Fibroblast of lung (primary cell): ENCODE data around the gene KRT38.

Experiments used
- CTCF ChIP-seq, 2 donors: IDR thresholded peaks in 1 of 2; conservative IDR thresholded peaks in 1 of 2; 1 replicate in 1 of 2; 2 replicates in 1 of 2; pipeline ENCODE4 v1.5.1; 2011 to 2012; ENCODE audit warnings: low read length in 2 of 2, control low read depth in 1 of 2, inconsistent platforms in 1 of 2, low read depth in 1 of 2, mild to moderate bottlenecking in 1 of 2
- EZH2 ChIP-seq: IDR thresholded peaks from 2 replicates; pipeline ENCODE4 v1.5.1; 2012; ENCODE audit warnings: low read length, control low read depth, mild to moderate bottlenecking; ENCODE audit errors: missing control alignments

GRCh38 chr17:41446806-41447205 lies 6.0 kb upstream of the KRT38 start:
- TF ChIP-seq EZH2 (no peak), CTCF (conservative IDR thresholded peaks at IDR 0.05 in 1 of 2, IDR thresholded peaks at IDR 0.05 in 1 of 2; ENCODE audit: low read depth in 1 of 2, low read length in 2 of 2) (no peak)
